B cell (primary cell): ENCODE measurements around the gene TSEN15. TPM values are rescaled to one million over a fixed set of nuclear protein-coding genes. Genes with fewer than 3 reads are reported as not detected.

Source experiments
- ATAC-seq: fragments of 200-7000 bp; cut with Tn5 transposase; one replicate; pipeline ENCODE4 v1.10.0; 2021; ENCODE audit warnings: low read depth, mild to moderate bottlenecking, moderate number of reproducible peaks, moderate library complexity
- CTCF ChIA-PET: fragments of 350-600 bp; sonication (Branson Sonifier 250); formaldehyde crosslinking; loops from one replicate; lab custom pipeline; 2021; ENCODE audit warnings: antibody characterized with exemption, inconsistent platforms; lab: Charles Lee
- POLR2A ChIA-PET: fragments of 350-600 bp; sonication (Branson Sonifier 250); formaldehyde crosslinking; loops from one replicate; lab custom pipeline; 2021; ENCODE audit warnings: antibody characterized with exemption; lab: Charles Lee
- DNase-seq: peaks from one replicate; pipeline ENCODE4 v3.0.0; 2013
- H2AFZ ChIP-seq: 2 replicates; pipeline ENCODE4 v1.6.1; 2012; ENCODE audit warnings: mild to moderate bottlenecking, low read depth, low read length; ENCODE audit not compliant: insufficient read depth, poor library complexity, severe bottlenecking
- H3K27ac ChIP-seq, 2 donors: 1 replicate in 1 of 2; 2 replicates in 1 of 2; pipeline ENCODE4 v1.5.1; 2012 to 2013; ENCODE audit warnings: low read length in 2 of 2, mild to moderate bottlenecking in 2 of 2, moderate library complexity in 1 of 2
- H3K27me3 ChIP-seq, 4 experiments: fragments of 200-600 bp in 1 of 4; sonication (generic) in 1 of 4; replicated peaks in 1 of 4; 1 replicate in 2 of 4; 2 replicates in 2 of 4; pipeline versions ENCODE4 v1.6.1 to v1.7.0; 2013 to 2016; ENCODE audit warnings: low read length in 3 of 4, mild to moderate bottlenecking in 2 of 4, mixed read lengths in 1 of 4, moderate library complexity in 1 of 4; ENCODE audit not compliant: insufficient read depth in 4 of 4, control insufficient read depth in 3 of 4; ENCODE audit errors: control extremely low read depth in 1 of 4
- H3K36me3 ChIP-seq, 2 experiments: replicated peaks in 1 of 2; 1 replicate in 1 of 2; 2 replicates in 1 of 2; pipeline versions ENCODE4 v1.6.1 to v1.7.1; 2013; ENCODE audit warnings: low read length in 1 of 2; ENCODE audit not compliant: insufficient read depth in 2 of 2, control insufficient read depth in 1 of 2; ENCODE audit errors: control extremely low read depth in 1 of 2, extremely low read depth in 1 of 2
- H3K4me1 ChIP-seq, 2 donors: fragments of 200-600 bp in 1 of 2; sonication (generic) in 1 of 2; 1 replicate in 1 of 2; 2 replicates in 1 of 2; pipeline versions ENCODE4 v1.5.1 to v1.6.1; 2013 to 2017; ENCODE audit warnings: low read length in 2 of 2; ENCODE audit not compliant: control insufficient read depth in 2 of 2, insufficient read depth in 2 of 2
- H3K4me2 ChIP-seq: replicated peaks from 2 replicates; pipeline ENCODE3; 2012; ENCODE audit warnings: mild to moderate bottlenecking, low read depth, low read length; ENCODE audit not compliant: poor library complexity, severe bottlenecking
- H3K4me3 ChIP-seq, 5 experiments: fragments of 200-600 bp in 1 of 5; sonication (generic) in 1 of 5; 1 replicate in 3 of 5; 2 replicates in 2 of 5; pipeline versions ENCODE4 v1.5.1 to v1.7.0; 2011 to 2016; ENCODE audit warnings: low read length in 4 of 5, mild to moderate bottlenecking in 4 of 5, low read depth in 2 of 5, control low read depth in 1 of 5, moderate library complexity in 1 of 5; ENCODE audit not compliant: insufficient read depth in 1 of 5; ENCODE audit errors: control extremely low read depth in 1 of 5, extremely low read depth in 1 of 5
- H3K79me2 ChIP-seq: fragments of 200-600 bp; sonication (generic); one replicate; pipeline ENCODE4 v1.6.0; 2016; ENCODE audit warnings: low read length; ENCODE audit not compliant: control insufficient read depth, insufficient read depth
- H3K9ac ChIP-seq: fragments of 200-600 bp; sonication (generic); 2 replicates; pipeline ENCODE4 v1.6.1; 2017; ENCODE audit warnings: mild to moderate bottlenecking, low read length, moderate library complexity
- H3K9me3 ChIP-seq, 3 donors: one replicate each; pipeline versions ENCODE4 v1.6.1 to v1.7.1; 2013; ENCODE audit warnings: low read length in 2 of 3; ENCODE audit not compliant: control insufficient read depth in 2 of 3, insufficient read depth in 1 of 3; ENCODE audit errors: control extremely low read depth in 1 of 3
- H4K20me1 ChIP-seq: 2 replicates; pipeline ENCODE4 v1.6.0; 2012; ENCODE audit warnings: mild to moderate bottlenecking, low read length; ENCODE audit not compliant: insufficient read depth, control insufficient read depth, poor library complexity, severe bottlenecking
- H3K27ac Mint-ChIP-seq: one replicate; pipeline ENCODE4 v1.8.0; 2021; ENCODE audit warnings: mixed read lengths
- H3K27me3 Mint-ChIP-seq: one replicate; pipeline ENCODE4 v1.8.0; 2021; ENCODE audit warnings: mixed read lengths
- H3K4me1 Mint-ChIP-seq: one replicate; pipeline ENCODE4 v1.8.0; 2021; ENCODE audit warnings: mixed read lengths
- H3K4me3 Mint-ChIP-seq: one replicate; pipeline ENCODE4 v1.8.0; 2021; ENCODE audit warnings: mixed read lengths
- H3K9me3 Mint-ChIP-seq: one replicate; pipeline ENCODE4 v1.8.0; 2022; ENCODE audit warnings: mixed read lengths; ENCODE audit not compliant: insufficient read depth
- CTCF ChIP-seq: fragments of 200-600 bp; IDR thresholded peaks from one replicate; pipeline ENCODE4 v1.8.0; 2022; ENCODE audit warnings: antibody characterized with exemption, mild to moderate bottlenecking
- EZH2 ChIP-seq: IDR thresholded peaks from 2 replicates; pipeline ENCODE4 v1.6.1; 2012; ENCODE audit warnings: borderline replicate concordance, low read depth, mild to moderate bottlenecking, moderate library complexity, low read length; ENCODE audit not compliant: insufficient read depth, poor library complexity, severe bottlenecking
- WGBS: methylation state at CpG from one replicate; pipeline ENCODE4 v1.1.5; 2013; ENCODE audit warnings: missing lambda C conversion rate; ENCODE audit not compliant: insufficient coverage; 5-methylcytosine and 5-hydroxymethylcytosine counted together
- intact Hi-C: fragments of 100-400 bp; cut with micrococcal nuclease; formaldehyde crosslinking; loops from one replicate; pipeline ENCODE4 v1.10.0; 2022
- polyA plus RNA-seq: library from polyadenylated mRNA; depleted of rRNA; stranded (reverse); fragments of >200 nt; gene quantifications from 2 replicates; pipeline ENCODE4 v1.2.3, GENCODE V29; 2012
- total RNA-seq, 2 donors: library from RNA; stranded (reverse); fragments of 120-200 nt in 1 of 2; gene quantifications; 1 replicate in 1 of 2; 2 replicates in 1 of 2; pipeline versions ENCODE4 v1.2.3 to v1.2.4, GENCODE V29; 2013 to 2022

Gene TSEN15
- total and polyA plus RNA-seq, 2 donors (not counting 1 experiment from before 2014, with no cell fraction given) = 15.5 to 25.2 TPM

DNA sequence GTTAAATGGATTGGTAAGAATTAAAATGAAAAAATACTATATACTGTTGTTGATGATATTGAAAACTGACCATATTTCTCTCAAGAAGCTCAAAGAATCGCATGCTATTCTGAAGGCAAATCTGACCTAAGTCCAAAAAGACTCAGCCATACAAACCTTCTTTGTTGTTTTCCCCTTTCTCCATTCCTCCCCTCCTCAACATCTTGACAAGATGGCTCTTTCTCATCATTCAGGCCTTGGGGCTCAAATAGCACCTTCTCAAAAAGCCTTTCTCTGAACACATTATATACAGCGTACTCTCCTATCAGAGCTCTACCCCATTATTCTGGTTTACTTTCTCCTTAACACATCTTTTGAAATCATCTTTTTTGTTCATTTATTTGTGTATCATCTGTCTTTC, 31.2 kb upstream of the TSEN15 start:
- Histone ChIP-seq H3K79me2 (no peaks in the 10 kb centered on the region), H2AFZ (no peak overlapping the region), H3K27ac (no peak overlapping the region), H3K36me3 (no peaks in the 10 kb centered on the region), H3K4me2 (no peak overlapping the region), H3K4me1 (no peaks in the 10 kb centered on the region), H4K20me1 (no peaks in the 10 kb centered on the region), H3K27me3 (peaks cover 0 to 7% (median 2%) of the 10 kb centered on the region in 4 experiments), H3K4me3 (no peak overlapping the region), H3K9ac (no peak overlapping the region), H3K9me3 (no peaks in the 10 kb centered on the region)
- no peak overlapping the region for H3K27ac Mint-ChIP-seq
- intact Hi-C loops = no loop called here
- no peak overlapping the region for H3K4me3 Mint-ChIP-seq
- no peak for ATAC-seq
- TF ChIP-seq EZH2 = no peak
- no peak for TF ChIP-seq CTCF
- no peaks in the 10 kb centered on the region for H3K4me1 Mint-ChIP-seq
- ChIA-PET CTCF (no interaction called here), POLR2A (no interaction called here)
- 100% methylated on average over 1 of the region's 2 CpGs for WGBS
- peaks cover 3% of the 10 kb centered on the region for H3K27me3 Mint-ChIP-seq
- DNase-seq = no peak
- no peaks in the 10 kb centered on the region for H3K9me3 Mint-ChIP-seq

- Mint-ChIP-seq H3K9me3 (no peaks in the 10 kb centered on the region), H3K4me1 (no peaks in the 10 kb centered on the region), H3K4me3 (no peak overlapping the region), H3K27ac (no peak overlapping the region), H3K27me3 (peaks cover 2% of the 10 kb centered on the region)
- POLR2A ChIA-PET = no interaction called here
- Histone ChIP-seq H3K27me3 (peaks cover 0 to 6% (median 4%) of the 10 kb centered on the region in 4 experiments), H3K4me2 (no peak overlapping the region), H3K4me1 (no peaks in the 10 kb centered on the region), H4K20me1 (no peaks in the 10 kb centered on the region), H3K79me2 (no peaks in the 10 kb centered on the region), H3K36me3 (no peaks in the 10 kb centered on the region), H3K9ac (no peak overlapping the region), H2AFZ (no peak overlapping the region), H3K9me3 (no peaks in the 10 kb centered on the region), H3K4me3 (no peak overlapping the region), H3K27ac (no peak overlapping the region)
- intact Hi-C loops = no loop called here
- DNase-seq = no peak
- 83% methylated on average over 1 of the region's 3 CpGs for WGBS
- no peak for TF ChIP-seq CTCF
- no peak for TF ChIP-seq EZH2
- CTCF ChIA-PET = no interaction called here
- ATAC-seq = no peak
Observed at GRCh38 chr1:184020855-184021254, 30.7 kb upstream of the TSEN15 start.
